ENCODE data around the gene C4BPB.

The C4BPB gene

GRCh38 chr1:207060596-207060995 lies 28.1 kb upstream of the C4BPB start:
- no peak for DNase-seq

- DNase-seq, result no peak
Measured at GRCh38 chr1:207062058-207062457, 26.6 kb upstream of the C4BPB start.

- DNase-seq, result no peak
Measured at GRCh38 chr1:207063014-207063413, 25.6 kb upstream of the C4BPB start.

- DNase-seq, result no peak
Measured at GRCh38 chr1:207064561-207064960, 24.1 kb upstream of the C4BPB start.

GRCh38 chr1:207067185-207067584 lies 21.5 kb upstream of the C4BPB start:
- DNase-seq, result no peak

- DNase-seq, result no peak
Measured at GRCh38 chr1:207067665-207068064, 21.0 kb upstream of the C4BPB start.

- DNase-seq, result no peak
Measured at GRCh38 chr1:207069061-207069460, 19.6 kb upstream of the C4BPB start.

GRCh38 chr1:207069858-207070506 lies 18.7 kb upstream of the C4BPB start:
- DNase-seq, result peak in 1 of 6 experiments; percentile 2

GRCh38 chr1:207070811-207071210 lies 17.8 kb upstream of the C4BPB start:
- peak in 1 of 6 experiments; percentile 6 for DNase-seq

- peak in 5 of 6 experiments; percentile 7 to 68 (median 51) for DNase-seq
Measured at GRCh38 chr1:207071426-207071825, 17.2 kb upstream of the C4BPB start.

GRCh38 chr1:207072233-207072632 lies 16.4 kb upstream of the C4BPB start:
- no peak for DNase-seq

GRCh38 chr1:207073906-207074820 lies 14.5 kb upstream of the C4BPB start:
- no peak for DNase-seq

GRCh38 chr1:207076181-207076955 lies 12.3 kb upstream of the C4BPB start:
- no peak for DNase-seq

- no peak for DNase-seq
Measured at GRCh38 chr1:207077012-207077411, 11.6 kb upstream of the C4BPB start.

- DNase-seq, result peak; percentile 12 to 87 (median 47)
Measured at GRCh38 chr1:207077470-207078377, 10.9 kb upstream of the C4BPB start.

- no peak for DNase-seq
Measured at GRCh38 chr1:207078578-207079132, 10.0 kb upstream of the C4BPB start.

- DNase-seq, result no peak
Measured at GRCh38 chr1:207079706-207080241, 8.9 kb upstream of the C4BPB start.

- no peak for DNase-seq
Measured at GRCh38 chr1:207081088-207081487, 7.6 kb upstream of the C4BPB start.

- DNase-seq, result no peak
Measured at GRCh38 chr1:207081806-207082205, 6.9 kb upstream of the C4BPB start.

- DNase-seq, result no peak
Measured at GRCh38 chr1:207084232-207084631, 4.4 kb upstream of the C4BPB start.

GRCh38 chr1:207084701-207085180 lies 3.9 kb upstream of the C4BPB start:
- peak in 4 of 6 experiments; percentile 40 to 68 (median 54) for DNase-seq

Measured in stimulated activated naive CD4-positive, alpha-beta T cell (primary cell).